Thyroid gland (tissue), 4 donors: ENCODE data around the gene WASF2. TPM values are rescaled to one million over a fixed set of nuclear protein-coding genes. Genes with fewer than 3 reads are reported as not detected.

ENCODE experiments used
- DNase-seq, 2 donors: peaks; one replicate each; pipeline ENCODE4 v3.0.0-alpha.2; 2019
- H3K27ac ChIP-seq, 3 donors: fragments of 200-600 bp; sonication (generic); 1 replicate in 2 of 3; 2 replicates in 1 of 3; pipeline ENCODE4 v1.5.1; 2016 to 2019; ENCODE audit warnings: mild to moderate bottlenecking in 1 of 3, moderate library complexity in 1 of 3
- H3K27me3 ChIP-seq: fragments of 200-600 bp; sonication (generic); one replicate; pipeline ENCODE4 v1.5.1; 2019
- H3K36me3 ChIP-seq, 2 donors: fragments of 200-600 bp; sonication (generic); one replicate each; pipeline ENCODE4 v1.5.1; 2016 to 2019
- H3K4me1 ChIP-seq, 2 donors: fragments of 200-600 bp; sonication (generic); one replicate each; pipeline ENCODE4 v1.5.1; 2017 to 2019
- H3K4me3 ChIP-seq, 3 donors: fragments of 200-600 bp; sonication (generic); replicated peaks in 1 of 3; 1 replicate in 2 of 3; 2 replicates in 1 of 3; pipeline ENCODE4 v1.5.1; 2016; ENCODE audit warnings: mild to moderate bottlenecking in 1 of 3
- H3K9me3 ChIP-seq: fragments of 200-600 bp; sonication (generic); one replicate; pipeline ENCODE4 v1.5.1; 2017
- CTCF ChIP-seq, 6 experiments: fragments of 200-600 bp in 3 of 6; fragments of 450-650 bp in 3 of 6; sonication (generic) in 3 of 6; IDR thresholded peaks; one replicate each; pipeline ENCODE4 v1.5.1; 2016 to 2019; ENCODE audit warnings: antibody characterized with exemption in 6 of 6, mild to moderate bottlenecking in 2 of 6, inconsistent platforms in 1 of 6, moderate library complexity in 1 of 6
- POLR2A ChIP-seq, 2 donors: fragments of 450-650 bp; IDR thresholded peaks; one replicate each; pipeline ENCODE4 v1.6.1; 2017; ENCODE audit warnings: antibody characterized with exemption in 2 of 2, mild to moderate bottlenecking in 2 of 2, moderate library complexity in 1 of 2
- WGBS, 2 donors: methylation state at CpG; one replicate each; pipeline ENCODE4 v1.1.5; 2017; 5-methylcytosine and 5-hydroxymethylcytosine counted together
- intact Hi-C: fragments of 100-400 bp; cut with DNase I; formaldehyde crosslinking; loops from one replicate; pipeline ENCODE4 v1.15.1; 2023
- total RNA-seq, 4 donors: library from RNA; depleted of rRNA; stranded (reverse); fragments of >200 nt; gene quantifications; one replicate each; pipeline ENCODE4 v1.2.3, GENCODE V29; 2016

WASF2 gene
- total RNA-seq, 4 donors from 2014 or later, result 38.3 to 47.7 (median 46.7) TPM

- no peaks in the 10 kb centered on the region for H3K9me3 ChIP-seq
- no peaks in the 10 kb centered on the region for H3K27me3 ChIP-seq
- peak overlapping the region; percentile 76 to 86 (median 85) for H3K27ac ChIP-seq
- peak in 4 of 6 experiments; percentile 7 to 34 (median 21) for TF ChIP-seq CTCF (IDR thresholded peaks at IDR 0.05)
- TF ChIP-seq POLR2A (IDR thresholded peaks at IDR 0.05), result no peak
- intact Hi-C loops, result no loop called here
- no peaks in the 10 kb centered on the region for H3K36me3 ChIP-seq
- 33 to 35% methylated on average over 1 of the region's 1 CpG for WGBS, 2 donors
- peaks cover 80 to 90% of the 10 kb centered on the region in 2 donors for H3K4me1 ChIP-seq
- no peak for DNase-seq
- H3K4me3 ChIP-seq, result no peak overlapping the region
These were observed 58.9 kb downstream of the WASF2 start for GRCh38 chr1:27430903-27431600.

- no peaks in the 10 kb centered on the region for H3K36me3 ChIP-seq
- H3K27me3 ChIP-seq, result no peaks in the 10 kb centered on the region
- no peak overlapping the region for H3K4me3 ChIP-seq
- TF ChIP-seq POLR2A (IDR thresholded peaks at IDR 0.05), result no peak
- TF ChIP-seq CTCF (IDR thresholded peaks at IDR 0.05), result no peak
- DNase-seq, result no peak
- H3K27ac ChIP-seq, result peak overlapping the region; percentile 85 to 96 (median 86)
- peaks cover 69 to 71% of the 10 kb centered on the region in 2 donors for H3K4me1 ChIP-seq
- intact Hi-C loops, result loop anchor here (10.0 kb wide), 1 partner anchor 56 kb away; no protein-coding TSS in a partner anchor
- no peaks in the 10 kb centered on the region for H3K9me3 ChIP-seq
- 15 to 18% methylated on average over 2 of the region's 2 CpGs for WGBS, 2 donors
These were observed 60.9 kb downstream of the WASF2 start for GRCh38 chr1:27429029-27429425.

- peak in 1 of 2 donors; percentile 33 for TF ChIP-seq POLR2A (IDR thresholded peaks at IDR 0.05)
- TF ChIP-seq CTCF (IDR thresholded peaks at IDR 0.05), result no peak
- H3K27ac ChIP-seq, result peak overlapping the region; percentile 85 to 96 (median 86)
- no peaks in the 10 kb centered on the region for H3K27me3 ChIP-seq
- H3K36me3 ChIP-seq, result no peaks in the 10 kb centered on the region
- peak; percentile 78 to 81 for DNase-seq
- intact Hi-C loops, result loop anchor here (10.0 kb wide), 1 partner anchor 56 kb away; no protein-coding TSS in a partner anchor
- H3K4me3 ChIP-seq, result no peak overlapping the region
- H3K9me3 ChIP-seq, result no peaks in the 10 kb centered on the region
- WGBS, 2 donors, result 10 to 13% methylated on average over 17 of the region's 17 CpGs
- H3K4me1 ChIP-seq, result peaks cover 63 to 72% of the 10 kb centered on the region in 2 donors
These were observed 61.5 kb downstream of the WASF2 start for GRCh38 chr1:27428316-27429028.

- WGBS, 2 donors, result 56 to 62% methylated on average over 2 of the region's 2 CpGs
- intact Hi-C loops, result loop anchor here (10.0 kb wide), 1 partner anchor 57 kb away; no protein-coding TSS in a partner anchor
- Histone ChIP-seq H3K4me3 (no peak overlapping the region), H3K27me3 (no peaks in the 10 kb centered on the region), H3K27ac (peak overlapping the region; percentile 85 to 96 (median 86)), H3K4me1 (peaks cover 63 to 72% of the 10 kb centered on the region in 2 donors), H3K9me3 (no peaks in the 10 kb centered on the region), H3K36me3 (no peaks in the 10 kb centered on the region)
- TF ChIP-seq CTCF (IDR thresholded peaks at IDR 0.05), result no peak
- no peak for DNase-seq
These were observed 62.1 kb downstream of the WASF2 start for GRCh38 chr1:27427816-27428315.
